Measurements from ENCODE around the gene TTBK2. TPM values are rescaled to one million over a fixed set of nuclear protein-coding genes. Genes with fewer than 3 reads are reported as not detected.

The TTBK2 gene
- total RNA-seq, 4 donors from 2014 or later, result 8.8 to 20.3 (median 16.2) TPM

DNA sequence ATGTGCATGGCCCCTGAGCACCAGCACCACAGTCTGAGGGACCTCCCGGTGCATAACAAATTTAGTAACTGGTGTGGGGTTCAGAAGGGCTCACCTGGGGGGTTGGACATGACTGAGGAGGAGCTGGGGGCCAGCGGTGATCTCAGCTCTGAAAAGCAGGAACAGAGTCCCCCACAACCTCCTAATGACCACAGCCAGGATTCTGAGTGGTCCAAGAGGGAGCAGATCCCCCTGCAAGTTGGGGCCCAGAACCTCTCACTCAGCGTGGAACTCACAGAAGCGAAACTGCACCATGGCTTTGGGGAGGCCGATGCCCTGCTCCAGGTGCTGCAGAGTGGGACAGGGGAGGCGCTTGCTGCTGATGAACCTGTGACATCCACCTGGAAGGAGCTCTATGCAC is 226.6 kb downstream of the TTBK2 start:
- Histone ChIP-seq H3K36me3 (peaks cover 0 to 3% of the 10 kb centered on the region in 2 donors), H3K9me3 (no peaks in the 10 kb centered on the region), H3K27ac (no peak overlapping the region), H3K4me3 (no peak overlapping the region), H3K27me3 (no peaks in the 10 kb centered on the region), H3K4me1 (no peaks in the 10 kb centered on the region)
- intact Hi-C loops (cut with DNase I; ENCODE audit: low total_unique reads), result no loop called here
- ATAC-seq (no peak), DNase-seq (no peak)
- TF ChIP-seq, protein P1, sequence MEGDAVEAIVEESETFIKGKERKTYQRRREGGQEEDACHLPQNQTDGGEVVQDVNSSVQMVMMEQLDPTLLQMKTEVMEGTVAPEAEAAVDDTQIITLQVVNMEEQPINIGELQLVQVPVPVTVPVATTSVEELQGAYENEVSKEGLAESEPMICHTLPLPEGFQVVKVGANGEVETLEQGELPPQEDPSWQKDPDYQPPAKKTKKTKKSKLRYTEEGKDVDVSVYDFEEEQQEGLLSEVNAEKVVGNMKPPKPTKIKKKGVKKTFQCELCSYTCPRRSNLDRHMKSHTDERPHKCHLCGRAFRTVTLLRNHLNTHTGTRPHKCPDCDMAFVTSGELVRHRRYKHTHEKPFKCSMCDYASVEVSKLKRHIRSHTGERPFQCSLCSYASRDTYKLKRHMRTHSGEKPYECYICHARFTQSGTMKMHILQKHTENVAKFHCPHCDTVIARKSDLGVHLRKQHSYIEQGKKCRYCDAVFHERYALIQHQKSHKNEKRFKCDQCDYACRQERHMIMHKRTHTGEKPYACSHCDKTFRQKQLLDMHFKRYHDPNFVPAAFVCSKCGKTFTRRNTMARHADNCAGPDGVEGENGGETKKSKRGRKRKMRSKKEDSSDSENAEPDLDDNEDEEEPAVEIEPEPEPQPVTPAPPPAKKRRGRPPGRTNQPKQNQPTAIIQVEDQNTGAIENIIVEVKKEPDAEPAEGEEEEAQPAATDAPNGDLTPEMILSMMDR (IDR thresholded peaks at IDR 0.05 in 4 of 5, conservative IDR thresholded peaks at IDR 0.05 in 1 of 5), result no peak
- TF ChIP-seq POLR2A (IDR thresholded peaks at IDR 0.05), result no peak
- in situ Hi-C loops (cut with MboI; ENCODE audit: low sequenced_read_pairs in 4 of 4), result no loop called here

DNA sequence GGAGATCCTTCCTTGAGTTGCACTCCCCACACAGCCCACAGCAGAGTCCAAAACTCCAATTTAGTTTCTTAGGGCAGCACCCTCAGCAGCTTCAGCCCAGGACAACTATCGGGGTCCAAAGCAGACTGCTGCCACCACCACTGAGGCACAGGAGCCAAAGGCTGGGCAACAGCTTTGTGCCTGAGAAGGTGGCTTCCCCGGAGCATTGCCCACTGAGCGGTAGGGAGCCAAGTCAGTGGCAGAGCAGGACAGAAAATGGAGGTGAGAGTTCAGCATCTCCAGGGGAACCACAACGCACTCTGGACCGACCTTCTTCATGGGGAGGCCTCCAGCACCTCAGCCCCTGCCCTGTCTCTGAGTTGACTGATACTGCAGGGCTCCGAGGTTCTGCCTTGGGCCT is 227.1 kb downstream of the TTBK2 start:
- Histone ChIP-seq H3K27ac (no peak overlapping the region), H3K4me1 (no peaks in the 10 kb centered on the region), H3K36me3 (peaks cover 0 to 3% of the 10 kb centered on the region in 2 donors), H3K9me3 (no peaks in the 10 kb centered on the region), H3K4me3 (no peak overlapping the region), H3K27me3 (no peaks in the 10 kb centered on the region)
- DNase-seq, result no peak
- intact Hi-C loops (cut with DNase I; ENCODE audit: low total_unique reads) (no loop called here), in situ Hi-C loops (cut with MboI; ENCODE audit: low sequenced_read_pairs in 4 of 4) (no loop called here)
- TF ChIP-seq, protein P1 (IDR thresholded peaks at IDR 0.05 in 4 of 5, conservative IDR thresholded peaks at IDR 0.05 in 1 of 5), result no peak
- no peak for TF ChIP-seq POLR2A (IDR thresholded peaks at IDR 0.05)
- no peak for ATAC-seq

- in situ Hi-C loops (cut with MboI; ENCODE audit: low sequenced_read_pairs in 4 of 4), result no loop called here
Measured at GRCh38 chr15:42692997-42693396, 227.6 kb downstream of the TTBK2 start.

DNA sequence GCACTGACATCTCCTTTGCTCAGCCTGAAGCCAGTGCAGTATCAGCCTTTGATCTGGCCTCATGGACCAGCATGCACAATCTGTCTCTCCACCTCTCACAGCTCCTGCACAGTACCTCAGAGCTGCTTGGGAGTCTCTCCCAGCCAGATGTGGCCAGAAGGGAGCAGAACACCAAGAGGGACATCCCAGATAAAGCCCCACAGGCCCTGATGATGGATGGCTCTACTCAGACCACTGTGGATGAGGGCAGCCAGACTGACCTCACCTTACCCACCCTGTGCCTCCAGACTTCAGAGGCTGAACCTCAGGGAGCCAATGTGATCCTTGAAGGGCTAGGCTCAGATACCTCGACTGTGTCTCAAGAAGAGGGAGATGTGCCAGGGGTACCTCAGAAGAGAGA is 228.0 kb downstream of the TTBK2 start:
- no peaks in the 10 kb centered on the region for H3K9me3 ChIP-seq
- DNase-seq (no peak), ATAC-seq (no peak)
- no peak overlapping the region for H3K27ac ChIP-seq
- H3K4me3 ChIP-seq, result no peak overlapping the region
- H3K27me3 ChIP-seq, result no peaks in the 10 kb centered on the region
- TF ChIP-seq POLR2A (IDR thresholded peaks at IDR 0.05), result no peak
- TF ChIP-seq, protein P1 (IDR thresholded peaks at IDR 0.05 in 4 of 5, conservative IDR thresholded peaks at IDR 0.05 in 1 of 5), result no peak
- in situ Hi-C loops (cut with MboI; ENCODE audit: low sequenced_read_pairs in 4 of 4) (no loop called here), intact Hi-C loops (cut with DNase I; ENCODE audit: low total_unique reads) (no loop called here)
- H3K4me1 ChIP-seq, result no peaks in the 10 kb centered on the region
- peaks cover 0 to 3% of the 10 kb centered on the region in 2 donors for H3K36me3 ChIP-seq

More at GRCh38 chr15:42692997-42693396, 227.6 kb downstream of the TTBK2 start:
- intact Hi-C loops (cut with DNase I; ENCODE audit: low total_unique reads), result no loop called here
- Histone ChIP-seq H3K27me3 (no peaks in the 10 kb centered on the region), H3K27ac (no peak overlapping the region), H3K4me3 (no peak overlapping the region), H3K36me3 (peaks cover 0 to 3% of the 10 kb centered on the region in 2 donors), H3K9me3 (no peaks in the 10 kb centered on the region), H3K4me1 (no peaks in the 10 kb centered on the region)
- DNase-seq (no peak), ATAC-seq (no peak)
- TF ChIP-seq POLR2A (IDR thresholded peaks at IDR 0.05), result no peak
- TF ChIP-seq, protein P1 (IDR thresholded peaks at IDR 0.05 in 4 of 5, conservative IDR thresholded peaks at IDR 0.05 in 1 of 5), result no peak

DNA sequence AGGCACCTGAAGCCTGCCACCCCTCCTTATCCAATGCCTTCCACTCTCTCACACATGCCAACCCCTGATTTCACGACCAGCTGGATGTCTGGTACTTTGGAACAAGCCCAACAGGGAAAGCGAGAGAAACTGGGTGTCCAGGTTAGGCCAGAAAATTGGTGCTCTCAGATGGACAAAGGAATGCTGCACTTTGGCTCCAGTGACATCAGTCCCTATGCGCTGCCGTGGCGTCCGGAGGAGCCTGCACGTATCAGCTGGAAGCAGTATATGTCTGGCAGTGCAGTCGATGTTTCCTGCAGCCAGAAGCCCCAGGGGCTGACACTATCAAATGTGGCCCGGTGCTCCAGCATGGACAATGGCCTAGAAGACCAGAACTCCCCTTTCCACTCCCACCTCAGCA is 228.8 kb downstream of the TTBK2 start:
- in situ Hi-C loops (cut with MboI; ENCODE audit: low sequenced_read_pairs in 4 of 4), result no loop called here
- no peak for ATAC-seq
- H3K27me3 ChIP-seq, result no peaks in the 10 kb centered on the region
- H3K9me3 ChIP-seq, result no peaks in the 10 kb centered on the region
- H3K27ac ChIP-seq, result no peak overlapping the region
- H3K4me3 ChIP-seq, result no peak overlapping the region
- no peak for TF ChIP-seq POLR2A (IDR thresholded peaks at IDR 0.05)
- TF ChIP-seq, protein P1 (IDR thresholded peaks at IDR 0.05 in 4 of 5, conservative IDR thresholded peaks at IDR 0.05 in 1 of 5), result no peak
- intact Hi-C loops (cut with DNase I; ENCODE audit: low total_unique reads), result no loop called here
- H3K4me1 ChIP-seq, result no peaks in the 10 kb centered on the region
- no peak for DNase-seq
- H3K36me3 ChIP-seq, result peaks cover 0 to 3% of the 10 kb centered on the region in 2 donors

All from gastrocnemius medialis (tissue), 4 donors.